Measurements from ENCODE around the gene ZNG1F. TPM values are rescaled to one million over a fixed set of nuclear protein-coding genes. Genes with fewer than 3 reads are reported as not detected.
"Not testable (repeated sequence)": the region's sequence is repeated elsewhere in the genome, so short reads cannot be mapped to it uniquely, and the experiment has no call there.

ZNG1F gene
- total RNA-seq, 1 donor from 2014 or later = 9.5 TPM

- not testable (repeated sequence) for H3K27ac Mint-ChIP-seq (ENCODE audit: unreplicated experiment); H3K4me1 Mint-ChIP-seq; H3K36me3 Mint-ChIP-seq (ENCODE audit: low read depth); H3K9me3 Mint-ChIP-seq; H3K4me3 Mint-ChIP-seq; DNase-seq (ENCODE audit: low read depth, low spot score)
- peaks cover 48% of the 10 kb centered on the region for H3K27me3 Mint-ChIP-seq (ENCODE audit: low read depth)
- peak; percentile 59 for TF ChIP-seq CTCF (conservative IDR thresholded peaks at IDR 0.05)
Observed at GRCh38 chr9:41088450-41089059, 100.6 kb downstream of the ZNG1F start.

GRCh38 chr9:41087929-41088328, 101.2 kb downstream of the ZNG1F start:
- H3K36me3 Mint-ChIP-seq (ENCODE audit: low read depth); H3K4me3 Mint-ChIP-seq; H3K27ac Mint-ChIP-seq (ENCODE audit: unreplicated experiment); H3K4me1 Mint-ChIP-seq; H3K9me3 Mint-ChIP-seq; DNase-seq (ENCODE audit: low read depth, low spot score): not testable (repeated sequence)
- peaks cover 46% of the 10 kb centered on the region for H3K27me3 Mint-ChIP-seq (ENCODE audit: low read depth)

- peaks cover 52% of the 10 kb centered on the region for H3K27me3 Mint-ChIP-seq (ENCODE audit: low read depth)
- not testable (repeated sequence) for H3K4me3 Mint-ChIP-seq; H3K36me3 Mint-ChIP-seq (ENCODE audit: low read depth); H3K9me3 Mint-ChIP-seq; DNase-seq (ENCODE audit: low read depth, low spot score); H3K4me1 Mint-ChIP-seq; H3K27ac Mint-ChIP-seq (ENCODE audit: unreplicated experiment)
Observed at GRCh38 chr9:41087157-41087780, 101.8 kb downstream of the ZNG1F start.

- not testable (repeated sequence) for H3K9me3 Mint-ChIP-seq; H3K4me3 Mint-ChIP-seq; DNase-seq (ENCODE audit: low read depth, low spot score); H3K4me1 Mint-ChIP-seq; H3K27ac Mint-ChIP-seq (ENCODE audit: unreplicated experiment); H3K36me3 Mint-ChIP-seq (ENCODE audit: low read depth)
- H3K27me3 Mint-ChIP-seq (ENCODE audit: low read depth) = peaks cover 52% of the 10 kb centered on the region
Observed at GRCh38 chr9:41086685-41087084, 102.4 kb downstream of the ZNG1F start.

- H3K9me3 Mint-ChIP-seq; H3K27ac Mint-ChIP-seq (ENCODE audit: unreplicated experiment); H3K4me3 Mint-ChIP-seq; H3K4me1 Mint-ChIP-seq; H3K36me3 Mint-ChIP-seq (ENCODE audit: low read depth); DNase-seq (ENCODE audit: low read depth, low spot score): not testable (repeated sequence)
- H3K27me3 Mint-ChIP-seq (ENCODE audit: low read depth) = peaks cover 48% of the 10 kb centered on the region
Observed at GRCh38 chr9:41086215-41086614, 102.9 kb downstream of the ZNG1F start.

- not testable (repeated sequence) for DNase-seq (ENCODE audit: low read depth, low spot score); H3K4me3 Mint-ChIP-seq; H3K4me1 Mint-ChIP-seq; H3K36me3 Mint-ChIP-seq (ENCODE audit: low read depth); H3K27ac Mint-ChIP-seq (ENCODE audit: unreplicated experiment); H3K9me3 Mint-ChIP-seq
- peaks cover 48% of the 10 kb centered on the region for H3K27me3 Mint-ChIP-seq (ENCODE audit: low read depth)
Observed at GRCh38 chr9:41082358-41082757, 106.8 kb downstream of the ZNG1F start.

Small RNA genes within 50 kb of the gene (microRNA-seq; reads per million reads assigned to microRNA genes)
- not detected for gene MIR4477A

Other genes starting within 250 kb of the ZNG1F start
- gene FOXD4L6, start 60.6 kb downstream of the ZNG1F start, total RNA-seq = 0.30 and 0.48 TPM in 2 replicates